ENCODE measurements around the gene SUPT20HL1. TPM values are rescaled to one million over a fixed set of nuclear protein-coding genes. Genes with fewer than 3 reads are reported as not detected.
"Not testable (repeated sequence)": the region's sequence is repeated elsewhere in the genome, so short reads cannot be mapped to it uniquely, and the experiment has no call there.

SUPT20HL1 gene
- polyA plus RNA-seq, 1 donor: 0.10 TPM

- no peak overlapping the region for H3K4me3 ChIP-seq (ENCODE audit: low read length)
- no peak for DNase-seq
- no peaks in the 10 kb centered on the region for H3K36me3 ChIP-seq (ENCODE audit: control insufficient read depth, insufficient read depth, low read length)
- no peaks in the 10 kb centered on the region for H3K4me1 ChIP-seq (ENCODE audit: control insufficient read depth, insufficient read depth, low read length)
- no peak overlapping the region for H3K27ac ChIP-seq (ENCODE audit: low read length)
- no peaks in the 10 kb centered on the region for H3K9me3 ChIP-seq (ENCODE audit: control insufficient read depth, low read depth, low read length)
- H3K27me3 ChIP-seq (ENCODE audit: control insufficient read depth, insufficient read depth, low read length): no peaks in the 10 kb centered on the region
- WGBS (ENCODE audit: insufficient coverage, low lambda C conversion rate): no CpG with 5 or more reads among the region's 3 CpGs
Observed at GRCh38 chrX:24376403-24376802, 16.0 kb downstream of the SUPT20HL1 start.

DNA sequence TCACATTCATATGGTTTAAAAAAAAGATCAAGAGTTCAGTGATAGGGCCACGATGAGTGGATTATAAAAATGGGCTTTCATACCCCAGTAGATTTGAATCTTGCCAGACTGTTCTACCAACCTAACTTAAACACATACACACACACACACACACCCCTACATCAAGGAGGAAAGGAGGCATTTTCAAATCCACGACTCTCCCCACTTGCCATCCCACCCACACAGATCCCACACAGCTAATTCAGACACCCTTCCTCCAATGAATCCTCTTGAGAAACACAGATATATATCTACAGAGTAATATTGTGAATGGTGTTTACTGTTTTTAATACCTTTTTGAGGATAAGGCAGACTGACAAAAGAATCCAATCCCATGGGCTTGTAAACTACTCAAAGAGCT is 16.8 kb downstream of the SUPT20HL1 start:
- no peaks in the 10 kb centered on the region for H3K4me1 ChIP-seq (ENCODE audit: control insufficient read depth, insufficient read depth, low read length)
- no peak overlapping the region for H3K27ac ChIP-seq (ENCODE audit: low read length)
- WGBS (ENCODE audit: insufficient coverage, low lambda C conversion rate): no CpG with 5 or more reads among the region's 2 CpGs
- no peaks in the 10 kb centered on the region for H3K27me3 ChIP-seq (ENCODE audit: control insufficient read depth, insufficient read depth, low read length)
- H3K36me3 ChIP-seq (ENCODE audit: control insufficient read depth, insufficient read depth, low read length): no peaks in the 10 kb centered on the region
- DNase-seq: no peak
- H3K4me3 ChIP-seq (ENCODE audit: low read length): no peak overlapping the region
- no peaks in the 10 kb centered on the region for H3K9me3 ChIP-seq (ENCODE audit: control insufficient read depth, low read depth, low read length)

DNA sequence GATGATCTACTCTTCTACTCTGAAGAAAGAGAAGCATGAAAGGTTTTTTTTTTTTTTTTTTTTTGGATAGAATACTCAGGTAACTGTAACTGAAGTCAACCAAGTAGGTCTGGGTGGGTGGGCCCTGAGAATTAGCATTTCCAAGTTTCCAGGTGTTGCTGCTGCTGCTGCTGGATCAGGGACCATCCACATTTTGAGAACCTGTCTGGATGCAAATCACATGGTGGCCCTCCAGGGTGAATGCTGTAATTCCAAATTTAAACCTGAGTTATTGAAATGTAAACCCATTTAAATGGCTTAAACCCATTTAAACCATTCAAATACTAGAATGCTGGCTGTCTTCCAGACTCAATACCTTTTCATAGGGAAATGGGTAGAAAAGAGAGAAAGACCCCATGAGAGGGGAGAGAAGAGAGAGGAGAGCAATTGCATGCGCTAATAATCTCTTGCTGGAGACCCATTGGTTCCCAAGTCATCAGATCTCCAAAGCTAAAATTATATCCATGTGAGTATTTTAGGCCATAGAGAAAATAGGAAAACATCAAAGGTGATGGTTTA is 17.6 kb downstream of the SUPT20HL1 start:
- WGBS (ENCODE audit: insufficient coverage, low lambda C conversion rate): no CpG with 5 or more reads among the region's 1 CpG
- Histone ChIP-seq H3K9me3 (ENCODE audit: control insufficient read depth, low read depth, low read length) (no peaks in the 10 kb centered on the region), H3K4me1 (ENCODE audit: control insufficient read depth, insufficient read depth, low read length) (no peaks in the 10 kb centered on the region), H3K27ac (ENCODE audit: low read length) (no peak overlapping the region), H3K4me3 (ENCODE audit: low read length) (no peak overlapping the region), H3K36me3 (ENCODE audit: control insufficient read depth, insufficient read depth, low read length) (no peaks in the 10 kb centered on the region), H3K27me3 (ENCODE audit: control insufficient read depth, insufficient read depth, low read length) (no peaks in the 10 kb centered on the region)
- DNase-seq: no peak

- no peaks in the 10 kb centered on the region for H3K27me3 ChIP-seq (ENCODE audit: control insufficient read depth, insufficient read depth, low read length)
- no peak overlapping the region for H3K4me3 ChIP-seq (ENCODE audit: low read length)
- WGBS (ENCODE audit: insufficient coverage, low lambda C conversion rate): no CpG with 5 or more reads among the region's 6 CpGs
- H3K36me3 ChIP-seq (ENCODE audit: control insufficient read depth, insufficient read depth, low read length): no peaks in the 10 kb centered on the region
- H3K9me3 ChIP-seq (ENCODE audit: control insufficient read depth, low read depth, low read length): no peaks in the 10 kb centered on the region
- no peaks in the 10 kb centered on the region for H3K4me1 ChIP-seq (ENCODE audit: control insufficient read depth, insufficient read depth, low read length)
- DNase-seq: no peak
- H3K27ac ChIP-seq (ENCODE audit: low read length): no peak overlapping the region
Observed at GRCh38 chrX:24378706-24379105, 18.3 kb downstream of the SUPT20HL1 start.

DNA sequence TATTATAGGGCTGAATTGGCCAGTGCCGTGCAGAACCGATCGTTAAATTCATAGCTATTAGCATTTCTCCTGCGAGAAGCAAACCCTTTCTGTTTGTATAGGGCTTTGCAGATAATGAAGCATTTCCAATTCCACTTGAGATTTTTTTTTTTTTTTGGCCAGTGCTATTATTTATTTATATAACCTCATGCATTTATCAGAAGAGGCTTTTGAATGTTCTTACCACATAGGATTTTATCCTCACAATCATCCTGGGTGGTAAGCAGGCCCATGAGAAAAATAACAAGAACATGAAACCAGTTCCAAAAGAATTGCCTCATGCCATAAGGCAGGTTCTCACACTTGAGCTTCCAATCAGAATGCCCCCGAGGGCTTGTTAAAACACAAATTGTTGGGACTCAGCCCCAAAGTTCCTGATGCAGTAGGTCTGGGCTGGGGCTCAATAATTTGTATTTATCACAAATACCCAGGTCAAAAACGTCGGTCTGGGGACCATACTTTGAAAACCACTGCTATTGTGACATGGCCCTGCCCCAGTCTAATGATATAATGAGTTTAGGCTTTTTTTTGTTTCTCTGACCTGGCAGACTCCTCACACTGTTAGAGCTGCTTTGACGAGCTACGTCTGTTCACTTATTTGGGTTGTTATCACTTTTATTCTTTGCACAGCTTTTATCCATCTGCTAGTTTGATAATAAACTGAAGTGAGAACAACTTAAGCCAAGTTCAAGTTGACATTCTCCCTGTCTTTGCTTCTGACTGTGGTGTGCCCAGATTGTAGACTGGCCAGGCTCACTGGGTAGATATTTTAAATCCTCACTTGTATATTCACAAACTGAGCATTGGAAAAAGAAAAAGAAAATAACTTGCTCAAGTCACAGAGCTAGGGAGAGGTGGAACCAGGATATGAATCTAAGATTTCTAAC is 20.1 kb downstream of the SUPT20HL1 start:
- no peaks in the 10 kb centered on the region for H3K36me3 ChIP-seq (ENCODE audit: control insufficient read depth, insufficient read depth, low read length)
- H3K4me3 ChIP-seq (ENCODE audit: low read length): no peak overlapping the region
- DNase-seq: no peak
- H3K9me3 ChIP-seq (ENCODE audit: control insufficient read depth, low read depth, low read length): no peaks in the 10 kb centered on the region
- no peaks in the 10 kb centered on the region for H3K4me1 ChIP-seq (ENCODE audit: control insufficient read depth, insufficient read depth, low read length)
- no peak overlapping the region for H3K27ac ChIP-seq (ENCODE audit: low read length)
- 50% methylated on average over 3 of the region's 9 CpGs for WGBS (ENCODE audit: insufficient coverage, low lambda C conversion rate)
- no peaks in the 10 kb centered on the region for H3K27me3 ChIP-seq (ENCODE audit: control insufficient read depth, insufficient read depth, low read length)

GRCh38 chrX:24382315-24382714 is 21.9 kb downstream of the SUPT20HL1 start:
- not testable (repeated sequence) for H3K4me3 ChIP-seq (ENCODE audit: low read length); H3K27ac ChIP-seq (ENCODE audit: low read length); H3K4me1 ChIP-seq (ENCODE audit: control insufficient read depth, insufficient read depth, low read length); DNase-seq; H3K9me3 ChIP-seq (ENCODE audit: control insufficient read depth, low read depth, low read length); H3K27me3 ChIP-seq (ENCODE audit: control insufficient read depth, insufficient read depth, low read length); H3K36me3 ChIP-seq (ENCODE audit: control insufficient read depth, insufficient read depth, low read length)
- WGBS (ENCODE audit: insufficient coverage, low lambda C conversion rate): no CpG with 5 or more reads among the region's 5 CpGs

GRCh38 chrX:24387724-24388123 is 27.3 kb downstream of the SUPT20HL1 start:
- Histone ChIP-seq H3K4me1 (ENCODE audit: control insufficient read depth, insufficient read depth, low read length) (no peaks in the 10 kb centered on the region), H3K9me3 (ENCODE audit: control insufficient read depth, low read depth, low read length) (no peaks in the 10 kb centered on the region), H3K27ac (ENCODE audit: low read length) (no peak overlapping the region), H3K36me3 (ENCODE audit: control insufficient read depth, insufficient read depth, low read length) (no peaks in the 10 kb centered on the region), H3K4me3 (ENCODE audit: low read length) (no peak overlapping the region), H3K27me3 (ENCODE audit: control insufficient read depth, insufficient read depth, low read length) (no peaks in the 10 kb centered on the region)
- WGBS (ENCODE audit: insufficient coverage, low lambda C conversion rate): no CpG with 5 or more reads among the region's 2 CpGs
- DNase-seq: no peak

GRCh38 chrX:24391389-24391788 is 30.9 kb downstream of the SUPT20HL1 start:
- Histone ChIP-seq H3K4me1 (ENCODE audit: control insufficient read depth, insufficient read depth, low read length) (no peaks in the 10 kb centered on the region), H3K4me3 (ENCODE audit: low read length) (no peak overlapping the region), H3K27me3 (ENCODE audit: control insufficient read depth, insufficient read depth, low read length) (no peaks in the 10 kb centered on the region), H3K27ac (ENCODE audit: low read length) (no peak overlapping the region), H3K9me3 (ENCODE audit: control insufficient read depth, low read depth, low read length) (no peaks in the 10 kb centered on the region), H3K36me3 (ENCODE audit: control insufficient read depth, insufficient read depth, low read length) (no peaks in the 10 kb centered on the region)
- no CpG with 5 or more reads among the region's 5 CpGs for WGBS (ENCODE audit: insufficient coverage, low lambda C conversion rate)
- no peak for DNase-seq

- H3K4me3 ChIP-seq (ENCODE audit: low read length): no peak overlapping the region
- H3K9me3 ChIP-seq (ENCODE audit: control insufficient read depth, low read depth, low read length): no peaks in the 10 kb centered on the region
- no peaks in the 10 kb centered on the region for H3K27me3 ChIP-seq (ENCODE audit: control insufficient read depth, insufficient read depth, low read length)
- no peaks in the 10 kb centered on the region for H3K36me3 ChIP-seq (ENCODE audit: control insufficient read depth, insufficient read depth, low read length)
- no peak for DNase-seq
- H3K4me1 ChIP-seq (ENCODE audit: control insufficient read depth, insufficient read depth, low read length): no peaks in the 10 kb centered on the region
- WGBS (ENCODE audit: insufficient coverage, low lambda C conversion rate): no CpG with 5 or more reads among the region's 3 CpGs
- no peak overlapping the region for H3K27ac ChIP-seq (ENCODE audit: low read length)
Observed at GRCh38 chrX:24391843-24392242, 31.4 kb downstream of the SUPT20HL1 start.

DNA sequence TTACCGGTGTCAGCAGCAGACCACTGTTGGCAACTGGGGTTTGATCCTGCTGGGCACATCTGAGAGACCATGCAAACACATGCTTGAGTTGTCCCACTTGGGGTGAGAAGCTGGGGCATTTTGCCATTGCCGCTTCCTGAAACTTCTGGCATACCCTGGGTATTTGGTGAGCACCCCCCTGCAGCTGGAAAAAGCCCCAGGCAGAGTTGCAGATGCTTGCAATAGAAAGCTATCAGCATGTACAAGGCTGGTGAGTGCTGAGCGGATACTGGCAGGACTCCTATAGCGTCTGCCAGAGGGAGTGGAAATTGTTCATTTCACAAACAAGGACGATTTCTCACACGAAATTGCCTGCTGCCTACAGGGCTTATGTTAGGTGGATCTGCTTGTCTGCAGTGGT is 32.3 kb downstream of the SUPT20HL1 start:
- H3K4me3 ChIP-seq (ENCODE audit: low read length): no peak overlapping the region
- WGBS (ENCODE audit: insufficient coverage, low lambda C conversion rate): no CpG with 5 or more reads among the region's 6 CpGs
- H3K27ac ChIP-seq (ENCODE audit: low read length): no peak overlapping the region
- no peaks in the 10 kb centered on the region for H3K36me3 ChIP-seq (ENCODE audit: control insufficient read depth, insufficient read depth, low read length)
- H3K27me3 ChIP-seq (ENCODE audit: control insufficient read depth, insufficient read depth, low read length): no peaks in the 10 kb centered on the region
- no peaks in the 10 kb centered on the region for H3K4me1 ChIP-seq (ENCODE audit: control insufficient read depth, insufficient read depth, low read length)
- DNase-seq: no peak
- H3K9me3 ChIP-seq (ENCODE audit: control insufficient read depth, low read depth, low read length): no peaks in the 10 kb centered on the region

Data from large intestine (tissue), 3 donors.